ENCODE measurements around the gene TNFSF11.
A peak's percentile ranks its signal among the peaks of the same experiment; 100 is the strongest.

The TNFSF11 gene

DNA sequence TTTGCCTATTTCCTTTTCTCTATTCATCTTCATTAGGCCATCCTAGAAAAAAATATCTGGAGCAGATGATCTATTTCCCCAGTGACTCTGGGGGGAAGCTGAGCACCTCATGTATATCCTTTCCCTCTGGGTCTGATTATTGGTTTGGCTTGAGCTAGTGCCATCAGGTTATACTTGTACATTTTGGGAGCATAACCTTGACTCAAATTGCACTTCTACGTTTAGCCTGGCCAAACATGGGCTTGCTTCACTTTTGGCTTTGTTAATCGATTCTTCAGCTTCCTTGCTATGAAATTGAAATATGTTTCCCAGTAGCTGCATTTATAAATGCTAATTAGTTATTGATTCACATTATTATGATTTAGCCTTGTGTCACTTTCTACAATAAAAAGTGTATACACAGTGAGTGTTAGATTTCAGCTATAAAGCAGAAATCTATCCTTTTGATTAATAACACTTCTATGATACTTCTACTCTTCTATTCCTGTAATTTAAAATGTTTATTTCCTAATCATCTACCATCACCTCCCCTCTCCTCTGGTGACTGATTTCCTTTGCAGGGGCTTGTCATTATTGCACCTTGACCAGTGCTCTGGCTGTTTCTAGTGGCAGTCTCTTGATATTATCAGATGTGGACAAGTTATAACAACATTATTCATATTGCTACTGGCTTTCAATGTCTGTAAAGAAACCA is 37.3 kb downstream of the TNFSF11 start:
- TF ChIP-seq GATA1 (IDR thresholded peaks at IDR 0.05; ENCODE audit: low read depth, low read length) = no peak
- TF ChIP-seq POLR2A (IDR thresholded peaks at IDR 0.05; ENCODE audit: low read length) = no peak
- DNase-seq = no peak

DNA sequence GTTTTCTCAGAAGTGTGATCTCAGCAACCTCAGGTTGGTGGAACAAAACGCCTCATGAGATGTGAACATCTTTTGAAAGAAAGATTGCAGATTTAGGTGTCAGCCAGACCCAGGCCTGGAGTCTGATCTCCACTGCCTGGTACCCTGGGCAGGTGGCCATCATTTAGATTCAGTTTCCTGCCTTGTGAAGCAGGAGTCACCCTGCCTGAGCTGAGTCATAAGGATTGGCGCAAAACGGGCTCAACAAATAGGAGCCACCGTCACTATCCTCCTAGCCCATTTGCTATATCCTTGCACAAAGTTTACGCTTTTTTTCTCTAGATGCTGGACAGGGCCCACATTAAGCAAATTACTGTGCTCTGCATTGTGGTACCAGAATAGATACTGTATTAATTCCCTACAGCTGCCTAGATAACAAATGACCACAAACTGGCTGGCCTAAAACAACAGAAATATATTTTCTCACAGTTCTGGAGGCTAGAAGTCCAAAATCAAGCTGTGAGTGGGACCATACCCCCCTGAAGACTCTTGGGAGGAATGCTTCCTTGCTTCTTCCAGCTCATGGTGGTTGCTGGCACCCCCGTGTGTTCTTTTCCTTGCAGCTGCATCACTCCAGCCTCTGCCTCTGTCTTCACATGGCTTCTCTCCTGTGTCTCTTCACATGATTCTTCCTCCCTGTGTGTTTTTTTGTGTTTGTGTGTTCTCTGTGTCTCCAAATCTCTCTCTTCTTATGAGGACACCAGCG is 38.2 kb downstream of the TNFSF11 start:
- DNase-seq = no peak
- TF ChIP-seq POLR2A (IDR thresholded peaks at IDR 0.05; ENCODE audit: low read length) = no peak
- no peak for TF ChIP-seq GATA1 (IDR thresholded peaks at IDR 0.05; ENCODE audit: low read depth, low read length)

- DNase-seq = no peak
- no peak for TF ChIP-seq POLR2A (IDR thresholded peaks at IDR 0.05; ENCODE audit: low read length)
- TF ChIP-seq GATA1 (IDR thresholded peaks at IDR 0.05; ENCODE audit: low read depth, low read length) = no peak
Measured at GRCh38 chr13:42614436-42615035, 40.6 kb downstream of the TNFSF11 start.

DNA sequence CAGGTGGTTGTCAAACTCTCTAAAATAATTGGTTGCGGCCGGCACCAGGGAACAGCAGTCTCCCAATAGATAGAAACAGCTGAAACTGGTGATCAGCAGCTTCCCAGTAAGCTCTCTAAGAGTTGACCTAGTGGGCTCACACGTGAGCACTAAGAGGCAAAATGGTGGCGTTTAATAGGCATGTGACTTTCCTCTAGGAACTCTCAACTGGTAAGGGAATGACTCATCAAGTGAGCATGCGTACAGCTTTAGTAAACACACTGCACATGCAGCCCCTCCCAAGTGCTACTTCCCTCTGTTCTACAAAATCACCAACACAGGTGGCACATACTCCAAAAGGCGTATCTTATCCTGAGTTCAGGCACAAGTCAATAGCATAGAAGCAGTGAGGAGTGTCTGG is 41.7 kb downstream of the TNFSF11 start:
- no peak for TF ChIP-seq POLR2A (IDR thresholded peaks at IDR 0.05; ENCODE audit: low read length)
- no peak for TF ChIP-seq GATA1 (IDR thresholded peaks at IDR 0.05; ENCODE audit: low read depth, low read length)
- peak in 1 of 2 experiments; percentile 2 for DNase-seq

GRCh38 chr13:42617221-42617620 is 43.3 kb downstream of the TNFSF11 start:
- TF ChIP-seq GATA1 (IDR thresholded peaks at IDR 0.05; ENCODE audit: low read depth, low read length) (no peak), POLR2A (IDR thresholded peaks at IDR 0.05; ENCODE audit: low read length) (no peak)
- DNase-seq = no peak

GRCh38 chr13:42623916-42624315 is 50.0 kb downstream of the TNFSF11 start:
- TF ChIP-seq POLR2A (IDR thresholded peaks at IDR 0.05; ENCODE audit: low read length) = no peak
- DNase-seq = no peak

DNA sequence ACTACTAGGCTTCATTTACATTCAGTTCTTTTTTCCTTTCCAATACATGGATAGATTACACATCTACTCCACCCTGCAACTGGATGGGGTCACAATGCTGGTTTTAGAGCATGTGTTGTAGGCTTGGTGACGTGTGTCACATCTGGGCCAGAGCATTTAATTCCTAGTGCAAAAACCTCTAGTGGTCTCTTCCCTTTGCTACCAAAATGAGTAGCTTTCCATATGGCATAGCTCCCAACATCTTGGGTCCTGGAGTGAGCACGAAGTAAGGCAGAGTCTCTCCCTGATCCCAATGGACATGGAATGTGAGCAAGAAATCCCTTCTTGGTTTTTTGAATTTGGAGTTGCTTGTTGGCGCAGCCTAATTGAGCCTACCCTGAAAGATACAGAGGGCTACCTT is 51.7 kb downstream of the TNFSF11 start:
- TF ChIP-seq POLR2A (IDR thresholded peaks at IDR 0.05; ENCODE audit: low read length) = no peak
- no peak for TF ChIP-seq GATA1 (IDR thresholded peaks at IDR 0.05; ENCODE audit: low read depth, low read length)
- DNase-seq = no peak

- DNase-seq = no peak
- no peak for TF ChIP-seq POLR2A (IDR thresholded peaks at IDR 0.05; ENCODE audit: low read length)
- no peak for TF ChIP-seq GATA1 (IDR thresholded peaks at IDR 0.05; ENCODE audit: low read depth, low read length)
Measured at GRCh38 chr13:42626176-42626860, 52.4 kb downstream of the TNFSF11 start.

- TF ChIP-seq GATA1 (IDR thresholded peaks at IDR 0.05; ENCODE audit: low read depth, low read length) (no peak), POLR2A (IDR thresholded peaks at IDR 0.05; ENCODE audit: low read length) (no peak)
- DNase-seq = no peak
Measured at GRCh38 chr13:42628666-42629065, 54.7 kb downstream of the TNFSF11 start.

DNA sequence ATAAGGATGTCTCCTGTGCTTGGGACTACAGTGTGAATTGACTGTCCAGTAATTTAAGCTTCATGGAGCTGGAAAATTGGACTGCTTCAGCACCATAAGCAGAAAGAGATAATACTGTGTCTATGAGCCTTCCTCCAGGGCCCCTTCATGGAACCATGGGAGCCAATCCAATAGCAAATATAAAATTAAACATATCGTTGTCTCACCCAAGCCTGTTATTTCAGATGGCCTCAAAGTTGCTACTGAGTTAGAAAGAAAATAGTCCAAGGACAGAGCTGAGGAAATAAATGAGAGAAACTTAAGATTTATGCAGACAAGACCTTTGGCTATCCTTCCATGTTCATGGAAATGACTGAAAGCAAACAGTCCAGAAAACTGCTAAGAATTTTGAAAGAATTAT is 57.2 kb downstream of the TNFSF11 start:
- no peak for DNase-seq
- TF ChIP-seq GATA1 (IDR thresholded peaks at IDR 0.05; ENCODE audit: low read depth, low read length) (no peak), POLR2A (IDR thresholded peaks at IDR 0.05; ENCODE audit: low read length) (no peak)

GRCh38 chr13:42633495-42633894 is 59.5 kb downstream of the TNFSF11 start:
- TF ChIP-seq GATA1 (IDR thresholded peaks at IDR 0.05; ENCODE audit: low read depth, low read length) (no peak), POLR2A (IDR thresholded peaks at IDR 0.05; ENCODE audit: low read length) (no peak)
- no peak for DNase-seq

GRCh38 chr13:42638101-42638500 is 64.1 kb downstream of the TNFSF11 start:
- no peak for DNase-seq
- TF ChIP-seq GATA1 (IDR thresholded peaks at IDR 0.05; ENCODE audit: low read depth, low read length) = no peak
- TF ChIP-seq POLR2A (IDR thresholded peaks at IDR 0.05; ENCODE audit: low read length) = no peak

DNA sequence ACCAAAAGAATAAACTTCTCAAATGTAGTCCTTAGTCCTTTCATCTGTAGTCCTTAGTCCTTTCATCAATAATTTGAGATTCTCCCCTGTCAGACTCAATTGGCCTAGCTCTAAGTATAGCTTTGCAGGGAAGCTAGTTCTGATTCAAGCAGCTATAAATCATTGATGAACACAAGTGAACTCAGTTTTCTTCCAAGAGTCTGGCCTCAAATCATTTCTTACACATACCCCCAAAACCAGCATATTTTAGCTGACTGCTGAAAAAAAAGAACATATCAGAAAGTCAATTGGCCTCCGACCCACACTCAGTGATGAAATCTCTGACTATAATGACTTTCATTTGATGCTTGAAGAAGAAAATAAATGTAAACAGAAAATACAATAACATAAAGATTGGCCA is 64.9 kb downstream of the TNFSF11 start:
- DNase-seq = no peak

DNA sequence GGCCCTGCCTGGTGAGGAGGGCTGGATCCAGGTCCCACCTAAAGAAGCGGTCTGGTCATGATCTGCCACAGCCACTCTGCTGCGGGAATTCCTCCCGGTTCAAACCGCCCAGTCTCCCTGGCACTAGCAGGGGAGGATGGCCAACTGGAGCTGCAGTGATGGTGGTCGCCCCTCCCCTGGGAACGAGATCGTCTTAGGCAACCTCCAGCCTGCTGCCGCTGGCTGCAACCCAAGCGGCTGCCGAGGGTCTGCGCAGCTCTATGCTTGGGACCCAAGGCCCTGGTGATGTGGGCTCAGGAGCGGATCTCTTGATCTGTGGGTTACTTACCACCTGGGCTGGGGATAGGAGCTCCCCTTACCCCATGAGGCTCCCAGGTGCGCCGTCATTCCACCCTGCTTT is 69.1 kb downstream of the TNFSF11 start:
- TF ChIP-seq POLR2A (IDR thresholded peaks at IDR 0.05; ENCODE audit: low read length) = no peak
- TF ChIP-seq GATA1 (IDR thresholded peaks at IDR 0.05; ENCODE audit: low read depth, low read length) = no peak
- no peak for DNase-seq

More for the DNA sequence above, 64.9 kb downstream of the TNFSF11 start:
- TF ChIP-seq GATA1 (IDR thresholded peaks at IDR 0.05; ENCODE audit: low read depth, low read length) (no peak), POLR2A (IDR thresholded peaks at IDR 0.05; ENCODE audit: low read length) (no peak)

Data from erythroblast (primary cell).